ENCODE measurements around the gene SSR3.

DNA sequence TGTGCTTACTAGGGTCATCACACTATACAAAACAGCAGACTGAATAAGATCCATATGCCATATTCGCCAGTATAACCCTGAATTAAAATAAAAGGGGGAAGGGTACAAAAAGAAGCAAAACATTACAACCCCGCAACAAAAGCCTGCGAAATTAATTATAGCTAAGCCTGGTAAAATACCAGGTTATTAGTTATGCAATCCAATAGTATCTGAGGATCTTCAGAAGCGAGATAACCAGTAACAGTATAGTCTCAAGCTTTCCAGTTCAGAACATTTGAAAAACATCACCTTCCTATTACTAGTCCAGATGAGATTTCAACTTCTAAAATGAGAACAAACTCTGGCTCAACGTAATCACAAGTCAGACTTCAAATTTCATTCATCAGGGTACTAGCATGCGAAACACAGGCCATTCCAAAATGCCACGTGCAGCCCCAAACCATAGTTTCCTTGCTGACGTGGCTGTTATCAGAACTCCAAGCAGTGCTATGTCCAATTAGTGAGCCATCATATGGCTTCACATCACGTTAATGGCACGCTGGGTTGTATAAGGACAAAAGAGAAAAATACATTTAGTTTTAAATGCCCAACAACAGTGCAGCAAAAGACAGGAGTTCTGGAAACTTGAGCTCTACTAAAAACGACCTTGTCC, 1.1 kb downstream of the SSR3 start:
- no peak for TF ChIP-seq CTCF (conservative IDR thresholded peaks at IDR 0.05; ENCODE audit: low read length)
- no peak for TF ChIP-seq EZH2phosphoT487 (IDR thresholded peaks at IDR 0.05; ENCODE audit: borderline replicate concordance)
